GM12864 (cell line): ENCODE data around the gene TRHDE.

Experiments
- DNase-seq: peaks from one replicate; pipeline ENCODE4 v3.0.0-alpha.2; 2011; ENCODE audit warnings: low read depth
- H3K4me3 ChIP-seq: 2 replicates; pipeline ENCODE4 v1.5.1; 2011; ENCODE audit warnings: mild to moderate bottlenecking, low read depth, low read length, control low read depth
- CTCF ChIP-seq: IDR thresholded peaks from 2 replicates; pipeline ENCODE4 v1.5.1; 2011; ENCODE audit warnings: low read depth, mild to moderate bottlenecking, moderate library complexity, low read length, control low read depth, inconsistent platforms; ENCODE audit errors: missing control alignments

TRHDE gene

GRCh38 chr12:72521326-72521725 lies 249.2 kb downstream of the TRHDE start:
- no peak for DNase-seq
- no peak overlapping the region for H3K4me3 ChIP-seq
- TF ChIP-seq CTCF, result no peak

- H3K4me3 ChIP-seq, result no peak overlapping the region
- TF ChIP-seq CTCF, result no peak
- DNase-seq, result no peak
Observed at GRCh38 chr12:72522411-72522810, 250.2 kb downstream of the TRHDE start.

- no peak for DNase-seq
- no peak overlapping the region for H3K4me3 ChIP-seq
- TF ChIP-seq CTCF, result no peak
Observed at GRCh38 chr12:72523754-72524153, 251.6 kb downstream of the TRHDE start.

GRCh38 chr12:72535212-72535990 lies 263.2 kb downstream of the TRHDE start:
- DNase-seq, result no peak
- H3K4me3 ChIP-seq, result no peak overlapping the region
- TF ChIP-seq CTCF, result no peak

- H3K4me3 ChIP-seq, result no peak overlapping the region
- TF ChIP-seq CTCF, result no peak
- DNase-seq, result no peak
Observed at GRCh38 chr12:72540811-72541210, 268.6 kb downstream of the TRHDE start.

GRCh38 chr12:72543777-72544467 lies 271.8 kb downstream of the TRHDE start:
- no peak for TF ChIP-seq CTCF
- DNase-seq, result no peak
- no peak overlapping the region for H3K4me3 ChIP-seq
